ENCODE results near the gene SP110. TPM values are rescaled to one million over a fixed set of nuclear protein-coding genes. Genes with fewer than 3 reads are reported as not detected.
"Not testable (repeated sequence)": the region's sequence is repeated elsewhere in the genome, so short reads cannot be mapped to it uniquely, and the experiment has no call there.

The SP110 gene
- total and polyA plus RNA-seq, 7 experiments from 2014 or later: 89.8 to 182 (median 108) TPM

GRCh38 chr2:230129343-230129742, 90.4 kb downstream of the SP110 start:
- Mint-ChIP-seq H3K4me3 (no peak overlapping the region), H3K36me3 (peaks cover 0 to 3% (median 0%) of the 10 kb centered on the region in 5 donors), H3K27ac (no peak overlapping the region), H3K27me3 (peaks cover 0 to 13% (median 3%) of the 10 kb centered on the region in 5 donors), H3K4me1 (peaks cover 7 to 18% (median 10%) of the 10 kb centered on the region in 7 donors), H3K9me3 (peaks cover 0 to 6% (median 0%) of the 10 kb centered on the region in 11 donors)
- intact Hi-C loops (cut with micrococcal nuclease): no loop called here
- ATAC-seq (no peak), DNase-seq (no peak)
- Histone ChIP-seq H3K4me3 (ENCODE audit: low read length) (no peak overlapping the region), H3K27me3 (ENCODE audit: control insufficient read depth in 2 of 2, insufficient read depth in 2 of 2, low read length in 2 of 2) (no peaks in the 10 kb centered on the region), H3K36me3 (ENCODE audit: control insufficient read depth in 2 of 3, insufficient read depth in 3 of 3, low read length in 3 of 3) (no peaks in the 10 kb centered on the region), H3K27ac (ENCODE audit: low read depth, low read length) (no peak overlapping the region), H3K4me1 (ENCODE audit: control insufficient read depth in 2 of 2, insufficient read depth in 2 of 2, low read length in 2 of 2) (no peaks in the 10 kb centered on the region), H3K9me3 (ENCODE audit: control insufficient read depth in 2 of 3, low read length in 3 of 3) (peaks cover 0 to 7% (median 0%) of the 10 kb centered on the region in 3 experiments)
- CTCF ChIA-PET: no interaction called here
- POLR2A ChIA-PET: no interaction called here

- ChIA-PET POLR2A (no interaction called here), CTCF (no interaction called here)
- H3K27me3 ChIP-seq (ENCODE audit: control insufficient read depth in 2 of 2, insufficient read depth in 2 of 2, low read length in 2 of 2): no peaks in the 10 kb centered on the region
- Mint-ChIP-seq H3K36me3 (peaks cover 0 to 3% (median 0%) of the 10 kb centered on the region in 5 donors), H3K27ac (no peak overlapping the region), H3K4me3 (no peak overlapping the region), H3K27me3 (peaks cover 0 to 13% (median 3%) of the 10 kb centered on the region in 5 donors), H3K4me1 (peaks cover 10 to 19% (median 14%) of the 10 kb centered on the region in 7 donors), H3K9me3 (peaks cover 0 to 6% (median 0%) of the 10 kb centered on the region in 11 donors)
- no peaks in the 10 kb centered on the region for H3K36me3 ChIP-seq (ENCODE audit: control insufficient read depth in 2 of 3, insufficient read depth in 3 of 3, low read length in 3 of 3)
- no peak for ATAC-seq
- no peak overlapping the region for H3K27ac ChIP-seq (ENCODE audit: low read depth, low read length)
- intact Hi-C loops (cut with micrococcal nuclease): no loop called here
- no peak for DNase-seq
- H3K4me1 ChIP-seq (ENCODE audit: control insufficient read depth in 2 of 2, insufficient read depth in 2 of 2, low read length in 2 of 2): no peaks in the 10 kb centered on the region
- H3K4me3 ChIP-seq (ENCODE audit: low read length): no peak overlapping the region
- H3K9me3 ChIP-seq (ENCODE audit: control insufficient read depth in 2 of 3, low read length in 3 of 3): peaks cover 0 to 1% (median 0%) of the 10 kb centered on the region in 3 experiments
Measured at GRCh38 chr2:230128623-230129342, 91.0 kb downstream of the SP110 start.

- H3K27me3 Mint-ChIP-seq: peaks cover 0 to 11% (median 0%) of the 10 kb centered on the region in 5 donors
- no peak overlapping the region for H3K27ac ChIP-seq (ENCODE audit: low read depth, low read length)
- no peaks in the 10 kb centered on the region for H3K4me1 ChIP-seq (ENCODE audit: control insufficient read depth in 2 of 2, insufficient read depth in 2 of 2, low read length in 2 of 2)
- H3K27ac Mint-ChIP-seq: no peak overlapping the region
- no peaks in the 10 kb centered on the region for H3K36me3 ChIP-seq (ENCODE audit: control insufficient read depth in 2 of 3, insufficient read depth in 3 of 3, low read length in 3 of 3)
- H3K9me3 ChIP-seq (ENCODE audit: control insufficient read depth in 2 of 3, low read length in 3 of 3): no peaks in the 10 kb centered on the region
- no peaks in the 10 kb centered on the region for H3K36me3 Mint-ChIP-seq
- DNase-seq (no peak), ATAC-seq (no peak)
- H3K4me1 Mint-ChIP-seq: peaks cover 10 to 19% (median 14%) of the 10 kb centered on the region in 7 donors
- H3K27me3 ChIP-seq (ENCODE audit: control insufficient read depth in 2 of 2, insufficient read depth in 2 of 2, low read length in 2 of 2): no peaks in the 10 kb centered on the region
- H3K9me3 Mint-ChIP-seq: peaks cover 0 to 2% (median 0%) of the 10 kb centered on the region in 11 donors
- no peak overlapping the region for H3K4me3 Mint-ChIP-seq
- ChIA-PET CTCF (no interaction called here), POLR2A (no interaction called here)
- intact Hi-C loops (cut with micrococcal nuclease): no loop called here
- no peak overlapping the region for H3K4me3 ChIP-seq (ENCODE audit: low read length)
Measured at GRCh38 chr2:230127195-230127594, 92.6 kb downstream of the SP110 start.

GRCh38 chr2:230124757-230125431, 94.9 kb downstream of the SP110 start:
- Mint-ChIP-seq H3K4me1 (peaks cover 10 to 19% (median 14%) of the 10 kb centered on the region in 7 donors), H3K27ac (no peak overlapping the region), H3K36me3 (peaks cover 0 to 7% (median 0%) of the 10 kb centered on the region in 5 donors), H3K27me3 (peaks cover 0 to 11% (median 0%) of the 10 kb centered on the region in 5 donors), H3K9me3 (peaks cover 0 to 8% (median 3%) of the 10 kb centered on the region in 11 donors), H3K4me3 (peak overlapping the region in 4 of 10 donors; percentile 3 to 23 (median 6))
- H3K36me3 ChIP-seq (ENCODE audit: control insufficient read depth in 2 of 3, insufficient read depth in 3 of 3, low read length in 3 of 3): no peaks in the 10 kb centered on the region
- DNase-seq (no peak), ATAC-seq (peak; percentile 85)
- intact Hi-C loops (cut with micrococcal nuclease): no loop called here
- CTCF ChIA-PET: interaction anchor here (0.6 kb wide), 1 partner anchor 129 kb away, joined by 3 read pairs; no protein-coding TSS in a partner anchor
- no peak overlapping the region for H3K27ac ChIP-seq (ENCODE audit: low read depth, low read length)
- H3K27me3 ChIP-seq (ENCODE audit: control insufficient read depth in 2 of 2, insufficient read depth in 2 of 2, low read length in 2 of 2): no peaks in the 10 kb centered on the region
- no peaks in the 10 kb centered on the region for H3K9me3 ChIP-seq (ENCODE audit: control insufficient read depth in 2 of 3, low read length in 3 of 3)
- H3K4me3 ChIP-seq (ENCODE audit: low read length): no peak overlapping the region
- POLR2A ChIA-PET: no interaction called here
- no peaks in the 10 kb centered on the region for H3K4me1 ChIP-seq (ENCODE audit: control insufficient read depth in 2 of 2, insufficient read depth in 2 of 2, low read length in 2 of 2)

- Mint-ChIP-seq H3K4me1 (peaks cover 10 to 19% (median 14%) of the 10 kb centered on the region in 7 donors), H3K4me3 (no peak overlapping the region), H3K9me3 (peaks cover 0 to 10% (median 4%) of the 10 kb centered on the region in 11 donors), H3K36me3 (peaks cover 0 to 7% (median 0%) of the 10 kb centered on the region in 5 donors), H3K27me3 (peaks cover 0 to 8% (median 0%) of the 10 kb centered on the region in 5 donors), H3K27ac (no peak overlapping the region)
- no peak for DNase-seq
- Histone ChIP-seq H3K9me3 (ENCODE audit: control insufficient read depth in 2 of 3, low read length in 3 of 3) (no peaks in the 10 kb centered on the region), H3K36me3 (ENCODE audit: control insufficient read depth in 2 of 3, insufficient read depth in 3 of 3, low read length in 3 of 3) (no peaks in the 10 kb centered on the region), H3K4me1 (ENCODE audit: control insufficient read depth in 2 of 2, insufficient read depth in 2 of 2, low read length in 2 of 2) (no peaks in the 10 kb centered on the region), H3K27me3 (ENCODE audit: control insufficient read depth in 2 of 2, insufficient read depth in 2 of 2, low read length in 2 of 2) (no peaks in the 10 kb centered on the region), H3K27ac (ENCODE audit: low read depth, low read length) (no peak overlapping the region), H3K4me3 (ENCODE audit: low read length) (no peak overlapping the region)
- CTCF ChIA-PET: interaction anchor here (0.6 kb wide), 1 partner anchor 128 kb away, joined by 3 read pairs; no protein-coding TSS in a partner anchor
- intact Hi-C loops (cut with micrococcal nuclease): no loop called here
- no peak for ATAC-seq
- POLR2A ChIA-PET: no interaction called here
Measured at GRCh38 chr2:230124235-230124634, 95.5 kb downstream of the SP110 start.

GRCh38 chr2:230120376-230120775, 99.4 kb downstream of the SP110 start:
- H3K4me1 ChIP-seq (ENCODE audit: control insufficient read depth in 2 of 2, insufficient read depth in 2 of 2, low read length in 2 of 2); DNase-seq; CTCF ChIA-PET; POLR2A ChIA-PET; H3K36me3 ChIP-seq (ENCODE audit: control insufficient read depth in 2 of 3, insufficient read depth in 3 of 3, low read length in 3 of 3); H3K27me3 ChIP-seq (ENCODE audit: control insufficient read depth in 2 of 2, insufficient read depth in 2 of 2, low read length in 2 of 2); H3K27ac ChIP-seq (ENCODE audit: low read depth, low read length); intact Hi-C loops (cut with micrococcal nuclease); ATAC-seq; H3K36me3 Mint-ChIP-seq; H3K27ac Mint-ChIP-seq; H3K9me3 ChIP-seq (ENCODE audit: control insufficient read depth in 2 of 3, low read length in 3 of 3); H3K4me3 Mint-ChIP-seq; H3K4me3 ChIP-seq (ENCODE audit: low read length): not testable (repeated sequence)
- H3K9me3 Mint-ChIP-seq: peaks cover 0 to 18% (median 5%) of the 10 kb centered on the region in 11 donors
- H3K4me1 Mint-ChIP-seq: peaks cover 6 to 15% (median 10%) of the 10 kb centered on the region in 7 donors
- H3K27me3 Mint-ChIP-seq: peaks cover 0 to 11% (median 3%) of the 10 kb centered on the region in 5 donors

Data from naive thymus-derived CD4-positive, alpha-beta T cell (primary cell).